C1 segment of cervical spinal cord (tissue), 14 donors: Measurements from ENCODE around the gene TREML2.

ENCODE experiments used
- DNase-seq, 14 donors: peaks; one replicate each; lab custom pipeline; 2025; lab: John Stamatoyannopoulos, UW

Gene TREML2

GRCh38 chr6:41150671-41151070 lies 50.3 kb downstream of the TREML2 start:
- no peak for DNase-seq

DNA sequence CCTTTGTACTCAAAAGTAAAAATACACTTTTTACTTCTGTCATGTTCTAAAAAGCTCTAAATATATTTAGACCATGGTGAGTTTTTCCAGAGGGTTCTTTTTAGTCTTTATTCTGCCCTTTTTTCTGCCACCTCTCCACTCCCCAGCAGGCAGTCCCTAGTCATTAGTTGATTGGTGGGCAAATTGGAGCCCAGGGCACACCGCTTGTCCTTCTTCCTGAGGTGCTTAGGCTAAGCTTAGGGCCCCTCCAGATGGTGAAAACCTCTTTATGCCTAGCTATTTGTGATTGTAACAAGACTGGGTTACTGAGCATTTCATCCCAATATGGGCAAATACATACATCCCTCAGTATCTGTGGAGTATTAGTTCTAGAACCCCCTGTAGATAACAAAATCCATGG lies 53.0 kb downstream of the TREML2 start:
- no peak for DNase-seq
